Erythroblast (primary cell): ENCODE data around the gene NEO1.

Experiments
- GATA1 ChIP-seq: IDR thresholded peaks from 2 replicates; pipeline ENCODE4 v1.6.1; 2011; ENCODE audit warnings: low read depth, mild to moderate bottlenecking, control low read depth, low read length, moderate library complexity
- POLR2A ChIP-seq: IDR thresholded peaks from 2 replicates; pipeline ENCODE4 v1.6.1; 2011; ENCODE audit warnings: mild to moderate bottlenecking, low read length

DNA sequence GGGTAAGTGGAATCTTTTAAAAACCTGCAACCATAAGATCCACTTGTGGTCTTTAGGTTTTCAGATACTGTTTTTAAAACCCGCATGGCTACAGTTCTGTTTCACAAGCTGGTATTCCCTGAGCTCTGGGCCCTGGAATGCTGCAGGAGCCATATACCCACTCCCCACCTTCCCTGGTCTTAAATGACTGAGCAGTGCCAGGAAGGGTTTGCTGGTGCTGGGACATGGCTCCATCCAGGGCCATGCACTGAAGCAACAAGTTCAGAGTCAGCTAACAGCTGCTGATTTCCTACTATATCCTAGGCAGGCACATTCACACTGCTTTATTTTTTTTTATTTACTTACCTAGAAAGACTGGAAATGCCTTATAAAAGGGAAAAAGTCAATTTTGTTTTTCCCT is 239.2 kb downstream of the NEO1 start:
- no peak for TF ChIP-seq POLR2A
- TF ChIP-seq GATA1: no peak
